HCT116 (cell line): Measurements from ENCODE around the gene LMTK3. TPM values are rescaled to one million over a fixed set of nuclear protein-coding genes. Genes with fewer than 3 reads are reported as not detected.

ENCODE experiments used
- ATAC-seq: fragments of 200-7000 bp; cut with Tn5 transposase; 2 replicates; pipeline ENCODE4 v1.9.1; 2020; ENCODE audit warnings: mild to moderate bottlenecking, moderate library complexity
- BruUV-seq: library from RNA; stranded (reverse); fragments of 400-500 nt; replicated peaks from 2 replicates; lab custom pipeline; 2021; lab: Mats Ljungman, UMichigan
- CTCF ChIA-PET: fragments of 300-600 bp; sonication (Branson Sonifier 250); formaldehyde crosslinking; loops from one replicate; lab custom pipeline; 2021; ENCODE audit warnings: antibody characterized with exemption; lab: Charles Lee
- POLR2A ChIA-PET: fragments of 300-600, 350-600 bp; sonication (Branson Sonifier 250); formaldehyde crosslinking; loops from one replicate; lab custom pipeline; 2021; ENCODE audit warnings: antibody characterized with exemption; lab: Charles Lee
- RAD21 ChIA-PET, 2 experiments: fragments of 300-600 bp; sonication (Branson Sonifier 250); formaldehyde crosslinking; loops; one replicate each; lab custom pipeline; 2023; ENCODE audit warnings: low total read pairs in 2 of 2; ENCODE audit not compliant: uncharacterized antibody in 2 of 2, unreplicated experiment in 2 of 2, low non-redundant PET in 1 of 2; lab: Charles Lee
- DNase-seq: peaks from one replicate; pipeline ENCODE4 v3.0.0-alpha.2; 2010; ENCODE audit warnings: low read depth, low spot score
- H2AFZ ChIP-seq: fragments of 200-600 bp; shearing (Covaris generic), sonication (generic); 2 replicates; pipeline ENCODE4 v1.6.1; 2017; ENCODE audit warnings: low read depth, mixed run types, mixed read lengths, antibody characterized with exemption, low read length; ENCODE audit not compliant: poor library complexity, severe bottlenecking
- H3K27ac ChIP-seq: 2 replicates; pipeline ENCODE4 v1.5.1; 2012; ENCODE audit warnings: low read depth, low read length
- H3K27me3 ChIP-seq: fragments of 200-600 bp; sonication (generic); 2 replicates; pipeline ENCODE4 v1.6.1; 2016; ENCODE audit warnings: mixed run types, low read length, mixed read lengths; ENCODE audit not compliant: insufficient read depth
- H3K36me3 ChIP-seq, 2 experiments: fragments of 200-500 bp in 1 of 2; fragments of 200-600 bp in 1 of 2; sonication (Bioruptor generic) in 1 of 2; sonication (generic) in 1 of 2; 2 replicates each; pipeline versions ENCODE4 v1.5.1 to v1.6.1; 2014 to 2016; ENCODE audit warnings: low read length in 2 of 2, inconsistent platforms in 1 of 2, mixed read lengths in 1 of 2, mixed run types in 1 of 2; ENCODE audit not compliant: insufficient read depth in 2 of 2, control insufficient read depth in 1 of 2
- H3K4me1 ChIP-seq, 2 experiments: fragments of 200-600 bp in 1 of 2; sonication (generic) in 1 of 2; 2 replicates each; pipeline versions ENCODE4 v1.5.1 to v1.6.1; 2012 to 2017; ENCODE audit warnings: low read length in 2 of 2, inconsistent platforms in 1 of 2, mild to moderate bottlenecking in 1 of 2, mixed read lengths in 1 of 2, mixed run types in 1 of 2, moderate library complexity in 1 of 2; ENCODE audit not compliant: insufficient read depth in 2 of 2, control insufficient read depth in 1 of 2
- H3K4me2 ChIP-seq: fragments of 200-600 bp; sonication (generic); 2 replicates; pipeline ENCODE4 v1.6.1; 2017; ENCODE audit warnings: mixed run types, low read length, mixed read lengths
- H3K4me3 ChIP-seq, 2 experiments: fragments of 200-600 bp in 1 of 2; sonication (generic) in 1 of 2; replicated peaks in 1 of 2; 2 replicates each; pipeline ENCODE4 v1.5.1; 2011 to 2016; ENCODE audit warnings: low read length in 2 of 2, control low read depth in 1 of 2, low read depth in 1 of 2, mild to moderate bottlenecking in 1 of 2, mixed read lengths in 1 of 2, mixed run types in 1 of 2
- H3K79me2 ChIP-seq: fragments of 200-600 bp; sonication (generic); 2 replicates; pipeline ENCODE4 v1.6.1; 2017; ENCODE audit warnings: mild to moderate bottlenecking, mixed run types, low read length, moderate library complexity, mixed read lengths; ENCODE audit not compliant: insufficient read depth
- H3K9ac ChIP-seq: fragments of 200-600 bp; sonication (generic); 2 replicates; pipeline ENCODE4 v1.6.1; 2016; ENCODE audit warnings: low read length, mixed read lengths
- H3K9me2 ChIP-seq: fragments of 200-600 bp; sonication (generic), shearing (Covaris generic); 2 replicates; pipeline ENCODE4 v1.6.1; 2017; ENCODE audit warnings: mixed run types, mild to moderate bottlenecking, moderate library complexity; ENCODE audit not compliant: insufficient read depth
- H3K9me3 ChIP-seq, 2 experiments: fragments of 200-500 bp in 1 of 2; fragments of 200-600 bp in 1 of 2; sonication (Bioruptor generic) in 1 of 2; sonication (generic) in 1 of 2; 2 replicates each; pipeline ENCODE4 v1.6.1; 2014 to 2017; ENCODE audit warnings: low read length in 2 of 2, mixed read lengths in 2 of 2, inconsistent platforms in 1 of 2, low read depth in 1 of 2, mild to moderate bottlenecking in 1 of 2, mixed run types in 1 of 2, moderate library complexity in 1 of 2; ENCODE audit not compliant: control insufficient read depth in 1 of 2, insufficient read depth in 1 of 2
- H4K20me1 ChIP-seq: fragments of 200-600 bp; sonication (generic), shearing (Covaris generic); 2 replicates; pipeline ENCODE4 v1.6.1; 2017; ENCODE audit warnings: mixed run types, mild to moderate bottlenecking, moderate library complexity; ENCODE audit not compliant: insufficient read depth
- CBX3 ChIP-seq: IDR thresholded peaks from 2 replicates; pipeline ENCODE4 v1.6.1; 2012; ENCODE audit warnings: low read depth
- CEBPB ChIP-seq: IDR thresholded peaks from 2 replicates; pipeline ENCODE4 v1.6.1; 2012; ENCODE audit warnings: low read depth
- EGR1 ChIP-seq: IDR thresholded peaks from 2 replicates; pipeline ENCODE4 v1.6.1; 2012; ENCODE audit warnings: low read depth
- EZH2 ChIP-seq: fragments of 200-600 bp; sonication (generic); IDR thresholded peaks from 2 replicates; pipeline ENCODE4 v1.6.1; 2017; ENCODE audit warnings: antibody characterized with exemption, mixed run types
- EZH2phosphoT487 ChIP-seq: fragments of 200-600 bp; IDR thresholded peaks from 2 replicates; pipeline ENCODE4 v1.6.1; 2018; ENCODE audit warnings: antibody characterized with exemption, borderline replicate concordance
- MAX ChIP-seq: IDR thresholded peaks from 2 replicates; pipeline ENCODE4 v1.6.1; 2012
- POLR2A ChIP-seq: IDR thresholded peaks from 2 replicates; pipeline ENCODE4 v1.7.0; 2011; ENCODE audit warnings: borderline replicate concordance; ENCODE audit not compliant: insufficient read depth, insufficient read length; ENCODE audit errors: extremely low read depth
- SIN3A ChIP-seq: IDR thresholded peaks from 2 replicates; pipeline ENCODE4 v1.6.1; 2012; ENCODE audit warnings: low read depth
- SRF ChIP-seq: IDR thresholded peaks from 2 replicates; pipeline ENCODE4 v1.6.1; 2012; ENCODE audit warnings: low read depth
- TCF7L2 ChIP-seq: IDR thresholded peaks from 2 replicates; pipeline ENCODE4 v1.7.0; 2011; ENCODE audit warnings: borderline replicate concordance, inconsistent platforms; ENCODE audit not compliant: insufficient read depth, insufficient read length; ENCODE audit errors: extremely low read depth
- YY1 ChIP-seq: IDR thresholded peaks from 2 replicates; pipeline ENCODE4 v1.6.1; 2011; ENCODE audit warnings: low read length, low read depth, moderate library complexity, mild to moderate bottlenecking; ENCODE audit not compliant: insufficient replicate concordance; ENCODE audit errors: extremely low read depth
- ZBTB33 ChIP-seq: IDR thresholded peaks from 2 replicates; pipeline ENCODE4 v1.6.1; 2011; ENCODE audit warnings: mild to moderate bottlenecking, low read length, moderate library complexity; ENCODE audit not compliant: insufficient replicate concordance; ENCODE audit errors: extremely low read depth
- ZFX ChIP-seq: fragments of 450-650 bp; IDR thresholded peaks from 2 replicates; pipeline ENCODE4 v1.6.1; 2017
- intact Hi-C: fragments of 100-400 bp; cut with micrococcal nuclease; formaldehyde crosslinking; loops from 2 replicates; pipeline ENCODE4 v1.10.0; 2022
- total RNA-seq: library from RNA; stranded (reverse); gene quantifications from one replicate; pipeline ENCODE4 v1.2.1, GENCODE V29; 2021; ENCODE audit not compliant: unreplicated experiment

The LMTK3 gene
- total RNA-seq, 1 experiment from 2014 or later: 19.9 TPM

DNA sequence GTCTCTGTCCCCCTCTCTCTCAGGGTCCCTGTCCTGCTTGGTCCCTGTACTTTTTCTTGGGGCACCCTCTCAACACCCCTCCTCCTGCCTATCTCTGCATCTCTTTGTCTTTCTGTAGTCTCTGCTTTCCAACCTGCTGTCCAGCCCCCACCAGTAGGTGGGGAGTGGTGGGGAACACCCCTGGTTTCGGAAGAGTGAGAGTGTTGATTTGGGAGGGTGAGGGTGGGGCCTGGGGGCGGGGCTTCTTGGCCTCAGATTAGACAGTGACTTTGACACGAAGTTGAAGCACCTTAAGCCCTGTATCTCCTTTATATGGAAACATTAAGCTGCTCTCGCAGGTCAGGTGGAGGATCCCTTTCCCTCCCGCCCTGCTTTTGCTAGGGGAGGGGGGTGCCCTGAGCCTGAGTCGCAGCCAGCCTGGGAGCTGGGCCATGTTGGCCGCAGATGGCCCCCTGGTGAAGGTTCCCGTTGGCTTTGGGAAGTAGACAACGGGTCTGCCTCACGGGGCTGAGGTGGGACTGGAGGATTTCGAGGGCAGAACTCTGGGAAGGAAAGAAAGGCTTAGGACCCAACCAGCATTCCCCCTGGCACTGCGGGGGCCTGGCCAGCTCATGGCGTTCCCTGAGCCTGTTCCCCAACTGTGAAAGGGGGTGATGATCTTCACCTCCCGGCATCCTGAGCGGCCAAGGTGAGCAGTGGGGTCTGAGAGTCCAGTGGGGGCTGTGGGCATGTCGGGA lies 56.3 kb downstream of the LMTK3 start, which contains the start of gene KCNJ14:
Gene KCNJ14 (plus strand): TSS at position 404 of the 737 bp plus-strand sequence. CDS start 6,151 bp downstream, outside the sequence.
- intact Hi-C loops: no loop called here
- Histone ChIP-seq H3K9ac (no peak within 1 kb of the TSS), H2AFZ (no peak within 1 kb of the TSS), H3K27ac (no peak within 1 kb of the TSS), H3K9me2 (no peaks in the 10 kb centered on the region), H3K4me3 (no peak within 1 kb of the TSS), H3K4me1 (no peaks in the 10 kb centered on the region), H3K36me3 (peaks cover 22 to 62% of the 10 kb centered on the region in 2 experiments), H3K27me3 (no peaks in the 10 kb centered on the region), H3K79me2 (peaks cover 57% of the 10 kb centered on the region), H4K20me1 (no peaks in the 10 kb centered on the region), H3K4me2 (no peak within 1 kb of the TSS), H3K9me3 (no peaks in the 10 kb centered on the region)
- TF ChIP-seq POLR2A (no peak), EZH2 (no peak), EZH2phosphoT487 (no peak), CEBPB (no peak), SRF (no peak), ZFX (no peak)
- no peak for DNase-seq
- no peak for ATAC-seq
- RAD21 ChIA-PET: no interaction called here
- CTCF ChIA-PET: no interaction called here
- BruUV-seq: no TSS peak
- POLR2A ChIA-PET: no interaction called here

DNA sequence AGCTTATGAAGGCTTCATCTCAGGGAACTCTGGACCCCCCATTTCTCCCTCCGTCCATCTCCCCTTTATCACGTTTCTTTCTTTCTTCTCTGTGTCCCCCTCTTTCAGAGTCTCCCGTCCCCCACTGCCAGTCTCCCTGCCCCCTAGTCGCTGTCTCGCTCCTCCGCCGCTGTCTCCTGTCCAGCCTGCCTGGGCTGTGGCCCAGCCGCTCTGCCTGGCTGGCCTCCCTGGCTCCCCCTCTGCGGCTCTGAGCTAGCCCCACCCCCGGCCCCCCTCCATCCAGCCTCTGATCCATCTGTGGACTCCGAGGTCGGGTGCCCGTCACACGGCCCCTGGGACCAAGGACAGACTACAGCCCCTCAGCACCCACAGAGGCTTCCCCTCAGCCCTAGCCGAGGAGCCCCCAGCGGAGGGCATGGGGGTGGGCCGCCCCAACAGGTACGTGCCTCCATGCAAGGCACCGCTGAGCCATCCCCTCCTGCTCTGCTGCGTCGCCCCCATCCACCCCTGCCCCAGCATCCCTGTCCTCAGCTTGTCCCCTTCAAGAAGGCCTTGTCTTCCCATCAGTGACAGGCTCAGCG lies 57.4 kb downstream of the LMTK3 start:
- H3K36me3 ChIP-seq: peaks cover 28 to 73% of the 10 kb centered on the region in 2 experiments

More for the DNA sequence above, 57.4 kb downstream of the LMTK3 start:
- TF ChIP-seq ZFX (no peak), SIN3A (no peak), POLR2A (no peak), EZH2 (no peak), EZH2phosphoT487 (no peak), EGR1 (no peak), TCF7L2 (no peak), YY1 (no peak), CBX3 (no peak), ZBTB33 (no peak), MAX (no peak)
- ChIA-PET CTCF (no interaction called here), POLR2A (no interaction called here), RAD21 (no interaction called here)
- no peak for ATAC-seq
- H3K27ac ChIP-seq: no peak overlapping the region
- peaks cover 68% of the 10 kb centered on the region for H3K79me2 ChIP-seq
- no peaks in the 10 kb centered on the region for H3K9me3 ChIP-seq
- H3K4me2 ChIP-seq: no peak overlapping the region
- no peak for DNase-seq
- H3K4me1 ChIP-seq: no peaks in the 10 kb centered on the region
- H2AFZ ChIP-seq: no peak overlapping the region
- BruUV-seq: no TSS peak
- H3K9me2 ChIP-seq: no peaks in the 10 kb centered on the region
- no peak overlapping the region for H3K9ac ChIP-seq
- H3K4me3 ChIP-seq: no peak overlapping the region
- intact Hi-C loops: no loop called here
- H4K20me1 ChIP-seq: no peaks in the 10 kb centered on the region
- H3K27me3 ChIP-seq: no peaks in the 10 kb centered on the region
